ENCODE measurements around the gene FHIP1A.

Gene FHIP1A

DNA sequence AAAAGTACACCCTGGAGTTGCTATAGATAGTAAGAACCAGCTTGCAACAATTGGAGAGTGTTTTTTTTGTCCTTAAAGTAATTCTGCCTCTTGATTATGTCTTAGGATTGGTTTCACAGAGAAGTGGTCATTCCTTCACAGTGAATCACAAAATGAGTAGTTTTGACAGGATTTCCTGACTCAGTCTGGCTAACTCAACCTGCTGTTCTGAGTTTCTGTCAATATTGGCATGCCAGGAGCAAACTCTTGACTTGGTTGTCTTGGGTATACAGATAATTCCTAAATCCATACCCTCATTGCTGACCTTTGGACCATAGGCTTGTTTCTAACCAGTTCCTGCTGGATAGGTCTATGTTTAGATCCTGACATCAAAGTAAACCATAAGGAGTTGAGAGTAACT lies 9.4 kb downstream of the FHIP1A start:
- DNase-seq = no peak

- no peak for DNase-seq
These were observed 9.9 kb downstream of the FHIP1A start for GRCh38 chr4:151418856-151419255.

- no peak for DNase-seq
These were observed 11.4 kb downstream of the FHIP1A start for GRCh38 chr4:151420250-151420807.

DNA sequence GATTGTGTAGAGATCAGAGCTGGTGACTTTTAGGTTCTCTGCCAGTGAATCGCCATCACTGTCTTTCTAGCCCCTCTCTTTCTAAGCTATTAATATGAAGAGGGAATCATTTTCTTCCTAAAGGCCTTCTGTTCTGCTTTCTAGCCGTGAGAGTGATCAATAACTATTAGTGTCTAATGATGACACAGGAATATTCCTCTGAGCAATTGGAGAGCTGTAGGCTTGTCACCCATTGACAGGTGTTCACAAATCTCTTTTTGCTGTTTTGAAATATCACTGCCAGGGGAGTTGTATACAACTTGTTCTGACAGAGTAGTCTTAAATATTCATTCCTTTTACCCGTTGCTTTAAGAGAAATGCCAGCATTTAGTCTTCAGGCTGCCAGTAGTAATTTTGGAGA lies 13.9 kb downstream of the FHIP1A start:
- DNase-seq = no peak

- DNase-seq = no peak
These were observed 17.5 kb downstream of the FHIP1A start for GRCh38 chr4:151426513-151426912.

- DNase-seq = no peak
These were observed 18.3 kb downstream of the FHIP1A start for GRCh38 chr4:151427266-151427665.

GRCh38 chr4:151428346-151428745 lies 19.4 kb downstream of the FHIP1A start:
- no peak for DNase-seq

DNA sequence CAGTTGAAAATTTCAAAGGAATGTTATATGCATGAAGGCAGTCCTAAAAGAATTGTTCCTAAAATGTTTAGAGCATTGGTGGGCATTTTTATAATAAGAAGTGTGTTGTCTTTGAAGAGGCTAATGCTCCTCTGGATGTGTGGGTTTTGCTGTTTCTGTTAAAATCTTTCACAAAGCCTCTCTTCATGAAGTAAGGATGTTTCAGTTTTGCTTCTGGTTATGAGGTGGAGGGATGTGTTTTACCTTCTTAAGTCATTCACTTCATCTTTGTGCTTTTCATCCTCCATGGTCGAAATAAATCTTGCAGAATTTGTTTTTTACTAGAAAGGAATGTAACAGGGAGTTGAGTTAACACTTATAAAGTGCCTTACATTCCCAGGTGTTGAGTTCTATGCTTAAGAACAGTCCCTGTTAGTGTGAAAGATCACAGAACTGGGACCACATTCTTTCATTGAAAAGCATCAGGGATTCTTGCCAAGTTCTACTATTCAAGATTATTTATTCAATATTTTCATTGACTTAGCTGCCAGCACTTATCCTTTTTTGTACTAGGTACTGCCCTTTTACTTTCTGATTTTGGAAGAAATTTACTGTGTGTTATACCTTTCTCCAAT lies 21.1 kb downstream of the FHIP1A start:
- no peak for DNase-seq

GRCh38 chr4:151430740-151431457 lies 21.9 kb downstream of the FHIP1A start:
- DNase-seq = no peak

DNA sequence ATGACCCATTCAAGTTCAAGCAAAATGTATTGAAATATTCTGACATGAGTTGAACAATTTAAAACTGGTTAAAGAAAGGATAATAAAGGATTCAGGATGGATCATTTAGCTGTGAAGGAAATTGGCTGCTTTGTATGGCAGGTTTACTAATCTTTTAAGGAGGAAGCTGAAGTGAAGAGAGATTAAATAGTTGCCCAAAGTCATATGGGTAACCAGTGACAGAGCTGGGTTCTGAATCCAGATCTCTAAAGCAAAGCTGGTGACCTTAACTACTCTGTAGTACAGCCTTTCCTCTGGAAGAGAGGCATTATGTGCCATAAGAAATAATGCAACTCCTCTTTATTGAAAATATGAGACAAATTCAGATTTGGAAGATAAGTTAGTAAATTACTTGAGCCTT lies 22.8 kb downstream of the FHIP1A start:
- DNase-seq = no peak

DNA sequence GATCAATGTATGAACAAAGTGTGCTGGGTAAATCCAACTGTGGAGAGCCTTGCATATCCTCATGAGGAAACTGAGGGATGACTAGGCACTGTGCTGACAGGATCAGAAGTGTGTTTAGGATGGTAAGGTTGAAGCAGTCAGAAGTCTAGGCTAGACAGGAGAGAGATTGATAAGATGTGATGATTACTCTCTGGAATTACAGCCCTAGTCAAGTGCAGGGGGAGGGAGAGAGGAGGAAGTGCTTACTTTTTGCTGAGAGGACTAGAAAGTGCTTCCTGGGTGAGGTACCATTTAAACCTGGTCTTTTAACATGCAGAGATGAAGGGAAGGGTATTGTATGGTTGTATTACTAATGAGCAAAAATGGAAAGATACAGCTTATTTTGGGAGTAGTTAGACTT lies 23.7 kb downstream of the FHIP1A start:
- DNase-seq = no peak

GRCh38 chr4:151434183-151434860 lies 25.3 kb downstream of the FHIP1A start:
- DNase-seq = no peak

- no peak for DNase-seq
These were observed 27.1 kb downstream of the FHIP1A start for GRCh38 chr4:151436093-151436518.

DNA sequence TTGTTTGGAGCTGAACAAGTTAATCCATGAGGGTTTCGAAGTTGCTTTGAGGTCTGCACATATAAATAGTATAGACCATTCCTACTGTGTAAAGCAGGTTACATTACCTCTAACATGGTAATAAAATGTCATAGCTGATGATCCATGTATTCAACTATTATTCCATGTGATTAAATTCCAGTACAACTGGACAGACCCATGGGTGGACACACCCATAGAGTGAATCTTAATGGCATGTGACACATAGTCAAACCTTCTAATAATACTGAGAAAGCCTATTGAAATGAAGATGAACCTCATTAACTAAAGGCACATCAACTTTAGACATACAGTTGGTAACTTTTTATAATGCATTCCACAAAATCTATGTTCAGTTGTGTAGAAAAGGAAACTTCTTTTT lies 28.5 kb downstream of the FHIP1A start:
- DNase-seq = no peak

- no peak for DNase-seq
These were observed 29.2 kb downstream of the FHIP1A start for GRCh38 chr4:151438154-151438553.

- no peak for DNase-seq
These were observed 30.3 kb downstream of the FHIP1A start for GRCh38 chr4:151439320-151439719.

- DNase-seq = no peak
These were observed 33.0 kb downstream of the FHIP1A start for GRCh38 chr4:151442002-151442401.

DNA sequence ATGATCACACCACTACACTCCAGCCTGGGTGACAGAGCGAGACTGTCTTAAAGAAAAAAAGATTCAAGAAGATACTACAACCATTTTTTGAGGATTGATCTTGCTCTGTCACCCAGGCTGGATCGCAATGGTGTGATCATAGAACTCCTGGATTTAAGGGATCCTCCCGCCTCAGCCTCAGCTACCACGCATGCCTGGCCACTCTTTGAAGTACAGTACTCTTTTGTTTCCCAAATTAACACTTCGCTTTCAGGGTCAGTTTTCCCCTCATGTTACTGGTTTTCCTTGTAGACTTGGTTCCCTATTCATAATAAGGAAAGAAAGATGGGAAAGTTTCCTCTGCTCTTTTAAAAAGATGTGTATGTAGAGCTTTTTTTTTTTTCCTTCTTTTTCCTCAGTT lies 34.3 kb downstream of the FHIP1A start:
- DNase-seq = no peak

- DNase-seq = no peak
These were observed 34.8 kb downstream of the FHIP1A start for GRCh38 chr4:151443752-151444151.

GRCh38 chr4:151446208-151446607 lies 37.2 kb downstream of the FHIP1A start:
- no peak for DNase-seq

DNA sequence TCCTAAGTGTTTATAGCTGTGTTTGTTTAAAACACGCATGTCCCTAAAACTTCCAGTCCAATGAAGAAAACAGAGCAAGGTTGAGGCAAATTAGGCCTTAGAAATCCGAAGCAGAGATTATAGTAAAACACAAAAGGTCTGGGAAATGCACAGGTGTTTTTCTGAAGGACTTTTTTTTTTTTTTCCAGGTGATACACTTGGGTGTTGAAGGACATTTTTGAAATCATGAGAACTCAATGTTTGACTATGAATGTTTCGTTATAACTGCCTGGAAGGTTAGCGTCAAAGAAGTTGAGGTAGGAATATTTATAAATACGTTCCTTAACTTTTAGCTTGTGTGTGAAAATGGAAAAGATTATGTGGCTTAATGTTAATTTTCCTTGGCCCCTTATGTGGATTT lies 45.5 kb downstream of the FHIP1A start:
- no peak for DNase-seq

- DNase-seq = no peak
These were observed 46.2 kb downstream of the FHIP1A start for GRCh38 chr4:151455212-151455611.

DNA sequence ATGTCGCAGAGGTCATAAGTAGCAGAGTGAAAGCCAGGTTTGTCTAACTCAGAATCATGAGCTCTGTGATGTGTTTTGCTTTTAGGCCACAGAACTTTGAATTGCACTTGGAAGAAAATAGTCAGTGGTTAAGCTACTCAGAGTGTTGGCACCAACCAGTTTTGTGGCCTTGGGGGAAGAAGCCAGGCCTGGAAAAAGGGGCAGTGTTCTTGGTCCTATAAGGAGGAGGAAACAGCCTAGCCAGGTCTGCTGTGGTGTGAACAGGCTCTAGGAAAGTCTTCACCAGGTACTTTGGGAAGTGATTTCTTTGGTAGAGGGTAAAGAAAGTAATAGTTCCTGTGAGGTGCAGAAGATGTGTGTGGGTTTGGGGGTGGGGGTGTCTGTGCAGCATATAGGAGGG lies 49.2 kb downstream of the FHIP1A start:
- no peak for DNase-seq
